GM18498 (cell line): Measurements from ENCODE around the gene PINLYP.
A peak's percentile ranks its signal among the peaks of the same experiment; 100 is the strongest.
"Not testable (repeated sequence)": the region's sequence is repeated elsewhere in the genome, so short reads cannot be mapped to it uniquely, and the experiment has no call there.

Experiments used
- ATAC-seq: cut with Tn5 transposase; IDR thresholded peaks from one replicate; pipeline ENCODE4 v1.9.1; 2021; ENCODE audit warnings: mild to moderate bottlenecking, moderate library complexity; ENCODE audit not compliant: unreplicated experiment

The PINLYP gene

GRCh38 chr19:43547926-43548325 lies 27.7 kb upstream of the PINLYP start:
- not testable (repeated sequence) for ATAC-seq

GRCh38 chr19:43548706-43549105 lies 26.9 kb upstream of the PINLYP start:
- no peak for ATAC-seq

- no peak for ATAC-seq
Observed at GRCh38 chr19:43551399-43552197, 24.0 kb upstream of the PINLYP start.

GRCh38 chr19:43552198-43552450 lies 23.5 kb upstream of the PINLYP start:
- no peak for ATAC-seq

GRCh38 chr19:43552616-43553015 lies 23.0 kb upstream of the PINLYP start:
- no peak for ATAC-seq

- no peak for ATAC-seq
Observed at GRCh38 chr19:43553656-43554055, 21.9 kb upstream of the PINLYP start.

- no peak for ATAC-seq
Observed at GRCh38 chr19:43554317-43554895, 21.2 kb upstream of the PINLYP start.

GRCh38 chr19:43555185-43555770 lies 20.3 kb upstream of the PINLYP start:
- no peak for ATAC-seq

- no peak for ATAC-seq
Observed at GRCh38 chr19:43560687-43561086, 14.9 kb upstream of the PINLYP start.

- ATAC-seq, result no peak
Observed at GRCh38 chr19:43561139-43561970, 14.2 kb upstream of the PINLYP start.

- no peak for ATAC-seq
Observed at GRCh38 chr19:43562226-43562697, 13.3 kb upstream of the PINLYP start.

GRCh38 chr19:43562698-43563241 lies 12.8 kb upstream of the PINLYP start:
- ATAC-seq, result peak; percentile 81

GRCh38 chr19:43563816-43564457 lies 11.7 kb upstream of the PINLYP start:
- ATAC-seq, result no peak

GRCh38 chr19:43564800-43565199 lies 10.8 kb upstream of the PINLYP start:
- no peak for ATAC-seq

- ATAC-seq, result no peak
Observed at GRCh38 chr19:43569657-43570056, 5.9 kb upstream of the PINLYP start.

GRCh38 chr19:43570174-43570791 lies 5.3 kb upstream of the PINLYP start:
- ATAC-seq, result no peak

- ATAC-seq, result no peak
Observed at GRCh38 chr19:43572171-43572588, 3.4 kb upstream of the PINLYP start.

GRCh38 chr19:43574424-43575155 lies 1.0 kb upstream of the PINLYP start:
- no peak for ATAC-seq
